ENCODE results near the gene CXXC5.
"Not testable (repeated sequence)": the region's sequence is repeated elsewhere in the genome, so short reads cannot be mapped to it uniquely, and the experiment has no call there.

Gene CXXC5

GRCh38 chr5:139719970-139720369 lies 71.8 kb downstream of the CXXC5 start:
- not testable (repeated sequence) for DNase-seq

GRCh38 chr5:139723986-139724587 lies 75.9 kb downstream of the CXXC5 start:
- no peak for DNase-seq

- DNase-seq = peak; percentile 67
Measured at GRCh38 chr5:139725073-139725830, 77.1 kb downstream of the CXXC5 start.

- DNase-seq = no peak
Measured at GRCh38 chr5:139726248-139726647, 78.1 kb downstream of the CXXC5 start.

GRCh38 chr5:139727615-139728014 lies 79.5 kb downstream of the CXXC5 start:
- DNase-seq = not testable (repeated sequence)

- no peak for DNase-seq
Measured at GRCh38 chr5:139731281-139731680, 83.1 kb downstream of the CXXC5 start.

GRCh38 chr5:139732019-139732418 lies 83.9 kb downstream of the CXXC5 start:
- DNase-seq = no peak

GRCh38 chr5:139733010-139733688 lies 85.0 kb downstream of the CXXC5 start:
- DNase-seq = no peak
